ENCODE measurements around the gene MESD. TPM values are rescaled to one million over a fixed set of nuclear protein-coding genes. Genes with fewer than 3 reads are reported as not detected.

The MESD gene
- total and polyA plus RNA-seq, 9 of the 15 experiments (the other 6 are each of a cell fraction or from before 2014, with no cell fraction given), result 11.3 to 39.7 (median 22.8) TPM

DNA sequence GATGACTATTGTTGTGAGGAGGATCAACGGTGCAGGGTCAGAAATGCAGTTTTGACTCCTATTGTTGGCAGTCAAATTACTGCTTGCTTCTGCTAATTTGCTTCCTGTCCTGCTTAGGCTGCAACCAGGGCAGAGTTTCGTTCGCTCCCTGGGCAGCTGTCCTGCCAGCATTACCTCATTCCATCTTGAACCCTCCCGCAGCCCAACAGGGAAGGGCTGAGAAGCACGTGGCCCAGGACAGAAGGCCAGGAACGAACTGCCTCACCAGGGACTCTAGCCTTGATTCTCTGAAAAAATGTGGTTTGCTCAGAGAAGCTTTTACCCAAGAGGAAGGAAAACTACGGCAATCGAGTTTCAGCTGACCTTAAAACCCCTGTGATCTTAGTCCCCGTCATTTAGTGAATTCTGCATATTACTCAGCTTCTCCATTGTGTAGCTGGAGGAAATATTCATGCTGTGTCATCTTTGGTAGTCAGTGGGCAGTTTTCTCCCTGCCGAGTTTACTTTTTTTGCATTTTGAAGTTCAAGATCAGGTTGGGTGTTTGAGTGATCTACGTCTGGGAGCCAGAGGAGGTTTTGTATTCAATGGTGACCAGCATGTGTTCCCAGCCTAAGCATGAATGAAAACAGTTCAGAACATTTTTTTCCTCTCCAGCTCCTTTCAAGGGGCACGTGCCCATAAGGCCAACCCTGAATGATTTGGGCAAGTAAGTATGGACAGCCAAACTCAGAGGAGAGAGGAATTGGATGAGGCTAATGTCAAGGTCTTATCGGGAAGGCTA lies 34.1 kb upstream of the MESD start (continued):
- TF ChIP-seq, protein P1, sequence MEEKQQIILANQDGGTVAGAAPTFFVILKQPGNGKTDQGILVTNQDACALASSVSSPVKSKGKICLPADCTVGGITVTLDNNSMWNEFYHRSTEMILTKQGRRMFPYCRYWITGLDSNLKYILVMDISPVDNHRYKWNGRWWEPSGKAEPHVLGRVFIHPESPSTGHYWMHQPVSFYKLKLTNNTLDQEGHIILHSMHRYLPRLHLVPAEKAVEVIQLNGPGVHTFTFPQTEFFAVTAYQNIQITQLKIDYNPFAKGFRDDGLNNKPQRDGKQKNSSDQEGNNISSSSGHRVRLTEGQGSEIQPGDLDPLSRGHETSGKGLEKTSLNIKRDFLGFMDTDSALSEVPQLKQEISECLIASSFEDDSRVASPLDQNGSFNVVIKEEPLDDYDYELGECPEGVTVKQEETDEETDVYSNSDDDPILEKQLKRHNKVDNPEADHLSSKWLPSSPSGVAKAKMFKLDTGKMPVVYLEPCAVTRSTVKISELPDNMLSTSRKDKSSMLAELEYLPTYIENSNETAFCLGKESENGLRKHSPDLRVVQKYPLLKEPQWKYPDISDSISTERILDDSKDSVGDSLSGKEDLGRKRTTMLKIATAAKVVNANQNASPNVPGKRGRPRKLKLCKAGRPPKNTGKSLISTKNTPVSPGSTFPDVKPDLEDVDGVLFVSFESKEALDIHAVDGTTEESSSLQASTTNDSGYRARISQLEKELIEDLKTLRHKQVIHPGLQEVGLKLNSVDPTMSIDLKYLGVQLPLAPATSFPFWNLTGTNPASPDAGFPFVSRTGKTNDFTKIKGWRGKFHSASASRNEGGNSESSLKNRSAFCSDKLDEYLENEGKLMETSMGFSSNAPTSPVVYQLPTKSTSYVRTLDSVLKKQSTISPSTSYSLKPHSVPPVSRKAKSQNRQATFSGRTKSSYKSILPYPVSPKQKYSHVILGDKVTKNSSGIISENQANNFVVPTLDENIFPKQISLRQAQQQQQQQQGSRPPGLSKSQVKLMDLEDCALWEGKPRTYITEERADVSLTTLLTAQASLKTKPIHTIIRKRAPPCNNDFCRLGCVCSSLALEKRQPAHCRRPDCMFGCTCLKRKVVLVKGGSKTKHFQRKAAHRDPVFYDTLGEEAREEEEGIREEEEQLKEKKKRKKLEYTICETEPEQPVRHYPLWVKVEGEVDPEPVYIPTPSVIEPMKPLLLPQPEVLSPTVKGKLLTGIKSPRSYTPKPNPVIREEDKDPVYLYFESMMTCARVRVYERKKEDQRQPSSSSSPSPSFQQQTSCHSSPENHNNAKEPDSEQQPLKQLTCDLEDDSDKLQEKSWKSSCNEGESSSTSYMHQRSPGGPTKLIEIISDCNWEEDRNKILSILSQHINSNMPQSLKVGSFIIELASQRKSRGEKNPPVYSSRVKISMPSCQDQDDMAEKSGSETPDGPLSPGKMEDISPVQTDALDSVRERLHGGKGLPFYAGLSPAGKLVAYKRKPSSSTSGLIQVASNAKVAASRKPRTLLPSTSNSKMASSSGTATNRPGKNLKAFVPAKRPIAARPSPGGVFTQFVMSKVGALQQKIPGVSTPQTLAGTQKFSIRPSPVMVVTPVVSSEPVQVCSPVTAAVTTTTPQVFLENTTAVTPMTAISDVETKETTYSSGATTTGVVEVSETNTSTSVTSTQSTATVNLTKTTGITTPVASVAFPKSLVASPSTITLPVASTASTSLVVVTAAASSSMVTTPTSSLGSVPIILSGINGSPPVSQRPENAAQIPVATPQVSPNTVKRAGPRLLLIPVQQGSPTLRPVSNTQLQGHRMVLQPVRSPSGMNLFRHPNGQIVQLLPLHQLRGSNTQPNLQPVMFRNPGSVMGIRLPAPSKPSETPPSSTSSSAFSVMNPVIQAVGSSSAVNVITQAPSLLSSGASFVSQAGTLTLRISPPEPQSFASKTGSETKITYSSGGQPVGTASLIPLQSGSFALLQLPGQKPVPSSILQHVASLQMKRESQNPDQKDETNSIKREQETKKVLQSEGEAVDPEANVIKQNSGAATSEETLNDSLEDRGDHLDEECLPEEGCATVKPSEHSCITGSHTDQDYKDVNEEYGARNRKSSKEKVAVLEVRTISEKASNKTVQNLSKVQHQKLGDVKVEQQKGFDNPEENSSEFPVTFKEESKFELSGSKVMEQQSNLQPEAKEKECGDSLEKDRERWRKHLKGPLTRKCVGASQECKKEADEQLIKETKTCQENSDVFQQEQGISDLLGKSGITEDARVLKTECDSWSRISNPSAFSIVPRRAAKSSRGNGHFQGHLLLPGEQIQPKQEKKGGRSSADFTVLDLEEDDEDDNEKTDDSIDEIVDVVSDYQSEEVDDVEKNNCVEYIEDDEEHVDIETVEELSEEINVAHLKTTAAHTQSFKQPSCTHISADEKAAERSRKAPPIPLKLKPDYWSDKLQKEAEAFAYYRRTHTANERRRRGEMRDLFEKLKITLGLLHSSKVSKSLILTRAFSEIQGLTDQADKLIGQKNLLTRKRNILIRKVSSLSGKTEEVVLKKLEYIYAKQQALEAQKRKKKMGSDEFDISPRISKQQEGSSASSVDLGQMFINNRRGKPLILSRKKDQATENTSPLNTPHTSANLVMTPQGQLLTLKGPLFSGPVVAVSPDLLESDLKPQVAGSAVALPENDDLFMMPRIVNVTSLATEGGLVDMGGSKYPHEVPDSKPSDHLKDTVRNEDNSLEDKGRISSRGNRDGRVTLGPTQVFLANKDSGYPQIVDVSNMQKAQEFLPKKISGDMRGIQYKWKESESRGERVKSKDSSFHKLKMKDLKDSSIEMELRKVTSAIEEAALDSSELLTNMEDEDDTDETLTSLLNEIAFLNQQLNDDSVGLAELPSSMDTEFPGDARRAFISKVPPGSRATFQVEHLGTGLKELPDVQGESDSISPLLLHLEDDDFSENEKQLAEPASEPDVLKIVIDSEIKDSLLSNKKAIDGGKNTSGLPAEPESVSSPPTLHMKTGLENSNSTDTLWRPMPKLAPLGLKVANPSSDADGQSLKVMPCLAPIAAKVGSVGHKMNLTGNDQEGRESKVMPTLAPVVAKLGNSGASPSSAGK (IDR thresholded peaks at IDR 0.05), result no peak; the same call in 1 of the 2 replicates
- peak; percentile 65; the same call in 1 of the 2 replicates for TF ChIP-seq BACH1 (tag; IDR thresholded peaks at IDR 0.05)
- no peak for TF ChIP-seq ZNF76 (CRISPR knock-in tag; IDR thresholded peaks at IDR 0.05; ENCODE audit: borderline replicate concordance)
- TF ChIP-seq GTF2A2 (tag; IDR thresholded peaks at IDR 0.05), result no peak
- TF ChIP-seq, protein P2, sequence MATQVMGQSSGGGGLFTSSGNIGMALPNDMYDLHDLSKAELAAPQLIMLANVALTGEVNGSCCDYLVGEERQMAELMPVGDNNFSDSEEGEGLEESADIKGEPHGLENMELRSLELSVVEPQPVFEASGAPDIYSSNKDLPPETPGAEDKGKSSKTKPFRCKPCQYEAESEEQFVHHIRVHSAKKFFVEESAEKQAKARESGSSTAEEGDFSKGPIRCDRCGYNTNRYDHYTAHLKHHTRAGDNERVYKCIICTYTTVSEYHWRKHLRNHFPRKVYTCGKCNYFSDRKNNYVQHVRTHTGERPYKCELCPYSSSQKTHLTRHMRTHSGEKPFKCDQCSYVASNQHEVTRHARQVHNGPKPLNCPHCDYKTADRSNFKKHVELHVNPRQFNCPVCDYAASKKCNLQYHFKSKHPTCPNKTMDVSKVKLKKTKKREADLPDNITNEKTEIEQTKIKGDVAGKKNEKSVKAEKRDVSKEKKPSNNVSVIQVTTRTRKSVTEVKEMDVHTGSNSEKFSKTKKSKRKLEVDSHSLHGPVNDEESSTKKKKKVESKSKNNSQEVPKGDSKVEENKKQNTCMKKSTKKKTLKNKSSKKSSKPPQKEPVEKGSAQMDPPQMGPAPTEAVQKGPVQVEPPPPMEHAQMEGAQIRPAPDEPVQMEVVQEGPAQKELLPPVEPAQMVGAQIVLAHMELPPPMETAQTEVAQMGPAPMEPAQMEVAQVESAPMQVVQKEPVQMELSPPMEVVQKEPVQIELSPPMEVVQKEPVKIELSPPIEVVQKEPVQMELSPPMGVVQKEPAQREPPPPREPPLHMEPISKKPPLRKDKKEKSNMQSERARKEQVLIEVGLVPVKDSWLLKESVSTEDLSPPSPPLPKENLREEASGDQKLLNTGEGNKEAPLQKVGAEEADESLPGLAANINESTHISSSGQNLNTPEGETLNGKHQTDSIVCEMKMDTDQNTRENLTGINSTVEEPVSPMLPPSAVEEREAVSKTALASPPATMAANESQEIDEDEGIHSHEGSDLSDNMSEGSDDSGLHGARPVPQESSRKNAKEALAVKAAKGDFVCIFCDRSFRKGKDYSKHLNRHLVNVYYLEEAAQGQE (IDR thresholded peaks at IDR 0.05; ENCODE audit: borderline replicate concordance), result no peak
- TF ChIP-seq, protein P2 (CRISPR knock-in tag; IDR thresholded peaks at IDR 0.05; ENCODE audit: low read depth), result no peak
- 0 out of 2 replicates have a peak, but pooled peaks have one; percentile 25 for TF ChIP-seq ETV1 (tag; conservative IDR thresholded peaks at IDR 0.05; ENCODE audit: low read depth)
